MM.1S (cell line): ENCODE results near the gene PAEP.
A peak's percentile ranks its signal among the peaks of the same experiment; 100 is the strongest.

Source experiments
- DNase-seq: peaks from one replicate; pipeline ENCODE4 v3.0.0-alpha.2; 2015
- H2AFZ ChIP-seq: fragments of 300-600 bp; sonication (generic); 2 replicates; pipeline ENCODE4 v1.6.0; 2016; ENCODE audit warnings: antibody characterized with exemption, low read length
- H3F3A ChIP-seq: fragments of 300-600 bp; sonication (generic); 2 replicates; pipeline ENCODE4 v1.6.1; 2016; ENCODE audit warnings: mild to moderate bottlenecking, antibody characterized with exemption, low read length, moderate library complexity, mixed read lengths; ENCODE audit not compliant: insufficient read depth
- H3K27ac ChIP-seq: fragments of 300-600 bp; sonication (generic); 2 replicates; pipeline ENCODE4 v1.5.1; 2016; ENCODE audit warnings: mild to moderate bottlenecking, low read length
- H3K27me3 ChIP-seq: fragments of 300-600 bp; sonication (generic); replicated peaks from 2 replicates; pipeline ENCODE4 v1.6.0; 2016; ENCODE audit warnings: low read length; ENCODE audit not compliant: insufficient read depth
- H3K36me3 ChIP-seq: fragments of 300-600 bp; sonication (generic); replicated peaks from 2 replicates; pipeline ENCODE4 v1.6.1; 2016; ENCODE audit warnings: mild to moderate bottlenecking, low read length, mixed read lengths; ENCODE audit not compliant: insufficient read depth
- H3K4me1 ChIP-seq: fragments of 300-600 bp; sonication (generic); 2 replicates; pipeline ENCODE4 v1.6.1; 2016; ENCODE audit warnings: low read length, mixed read lengths
- H3K4me2 ChIP-seq: fragments of 300-600 bp; sonication (generic); 2 replicates; pipeline ENCODE4 v1.6.0; 2016; ENCODE audit warnings: low read depth, low read length
- H3K4me3 ChIP-seq: fragments of 300-600 bp; sonication (generic); 2 replicates; pipeline ENCODE4 v1.5.1; 2016; ENCODE audit warnings: low read length, mixed read lengths
- H3K79me2 ChIP-seq: fragments of 300-600 bp; sonication (generic); 2 replicates; pipeline ENCODE4 v1.6.1; 2016; ENCODE audit warnings: mixed run types, low read length, mixed read lengths
- H3K9ac ChIP-seq: fragments of 300-600 bp; sonication (generic); 2 replicates; pipeline ENCODE4 v1.6.1; 2016; ENCODE audit warnings: low read length, mixed read lengths
- H3K9me2 ChIP-seq: fragments of 300-600 bp; sonication (generic); replicated peaks from 2 replicates; pipeline ENCODE4 v1.6.1; 2016; ENCODE audit warnings: mild to moderate bottlenecking, low read length, mixed read lengths; ENCODE audit not compliant: insufficient read depth
- H3K9me3 ChIP-seq: fragments of 300-600 bp; sonication (generic); replicated peaks from 2 replicates; pipeline ENCODE4 v1.6.1; 2016; ENCODE audit warnings: mild to moderate bottlenecking, low read length, mixed read lengths; ENCODE audit not compliant: insufficient read depth
- H4K20me1 ChIP-seq: fragments of 300-600 bp; sonication (generic); 2 replicates; pipeline ENCODE4 v1.6.1; 2016; ENCODE audit warnings: mild to moderate bottlenecking, low read length, moderate library complexity, mixed read lengths; ENCODE audit not compliant: insufficient read depth
- EZH2 ChIP-seq: fragments of 300-600 bp; sonication (generic); optimal IDR thresholded peaks from 2 replicates; pipeline ENCODE3; 2017; ENCODE audit warnings: low read depth, mild to moderate bottlenecking, antibody characterized with exemption, low read length, mixed read lengths
- EZH2phosphoT487 ChIP-seq: fragments of 300-600 bp; sonication (generic); IDR thresholded peaks from 2 replicates; pipeline ENCODE4 v1.6.1; 2018; ENCODE audit warnings: antibody characterized with exemption, low read length
- TF ChIP-seq, protein P1 (sequence below): fragments of 300-600 bp; sonication (generic); IDR thresholded peaks from 2 replicates; pipeline ENCODE4 v1.5.1; 2016; ENCODE audit warnings: antibody characterized with exemption, low read length, mixed read lengths

PAEP gene

DNA sequence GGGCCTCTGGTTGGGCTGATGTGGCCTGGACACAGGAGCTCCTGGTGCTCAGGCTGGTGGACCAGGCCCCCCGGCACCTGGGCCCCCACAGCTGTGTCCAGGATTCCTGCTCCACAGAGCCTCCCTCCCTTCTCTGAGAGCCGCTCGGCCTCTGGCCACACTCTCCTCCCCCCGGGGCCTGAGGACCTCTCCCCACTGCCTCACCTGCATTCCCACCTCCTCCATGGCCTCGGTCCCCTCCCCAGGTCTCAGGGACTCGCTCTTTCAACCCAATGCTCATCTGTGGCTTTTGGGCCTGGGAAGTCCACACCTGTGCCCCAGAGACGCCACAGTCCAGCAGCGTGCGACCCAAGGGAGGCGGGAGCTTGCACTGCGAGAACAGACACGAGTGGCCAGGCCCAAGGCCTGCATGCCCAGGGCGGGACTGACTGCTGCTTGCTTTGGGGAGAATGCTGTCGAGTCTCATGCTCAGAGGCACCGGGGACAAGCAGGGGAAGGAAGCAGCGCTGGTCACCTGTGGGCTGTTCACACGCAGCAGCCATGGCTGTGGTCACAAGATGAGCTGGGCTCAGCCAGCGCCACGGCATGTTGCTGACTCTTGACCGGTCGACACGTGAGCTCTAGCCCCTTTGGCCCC is 14.6 kb downstream of the PAEP start:
- H3K9ac ChIP-seq = no peak overlapping the region
- peaks cover 24% of the 10 kb centered on the region for H3K4me1 ChIP-seq

DNA sequence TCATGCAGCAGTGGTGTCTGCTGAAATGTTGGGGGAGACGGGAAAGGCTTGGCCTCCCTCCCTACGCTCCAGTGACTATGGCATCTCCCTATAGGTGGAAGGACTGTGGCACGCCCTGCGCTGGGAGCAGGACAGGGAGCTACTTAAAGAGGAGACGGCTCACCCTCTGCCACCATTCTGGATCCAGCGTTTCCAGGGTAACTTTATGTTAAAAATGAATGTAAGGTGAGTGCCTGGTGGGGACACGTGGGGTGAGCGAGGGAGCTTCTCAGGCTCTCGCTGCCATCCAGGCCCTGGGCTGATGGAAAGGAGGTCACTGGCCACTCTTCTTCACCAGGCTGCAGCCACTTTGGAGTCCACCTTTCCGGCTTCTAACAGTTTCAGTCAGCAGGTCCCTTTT is 15.7 kb downstream of the PAEP start:
- Histone ChIP-seq H3K4me3 (no peak overlapping the region), H3K27ac (no peak overlapping the region), H3K9me2 (no peaks in the 10 kb centered on the region), H3K36me3 (no peaks in the 10 kb centered on the region), H3K9me3 (no peaks in the 10 kb centered on the region), H2AFZ (no peak overlapping the region), H3K4me1 (peaks cover 26% of the 10 kb centered on the region), H3K4me2 (no peak overlapping the region), H3K79me2 (no peaks in the 10 kb centered on the region), H3K27me3 (no peaks in the 10 kb centered on the region), H4K20me1 (no peaks in the 10 kb centered on the region), H3F3A (peaks cover 22% of the 10 kb centered on the region), H3K9ac (no peak overlapping the region)
- no peak for TF ChIP-seq EZH2
- TF ChIP-seq EZH2phosphoT487 = no peak
- DNase-seq = no peak

More for the DNA sequence above, 14.6 kb downstream of the PAEP start:
- no peak overlapping the region for H3K4me3 ChIP-seq
- DNase-seq = no peak
- H4K20me1 ChIP-seq = no peaks in the 10 kb centered on the region
- no peaks in the 10 kb centered on the region for H3K9me2 ChIP-seq
- H3K36me3 ChIP-seq = no peaks in the 10 kb centered on the region
- no peaks in the 10 kb centered on the region for H3K27me3 ChIP-seq
- TF ChIP-seq, protein P1, sequence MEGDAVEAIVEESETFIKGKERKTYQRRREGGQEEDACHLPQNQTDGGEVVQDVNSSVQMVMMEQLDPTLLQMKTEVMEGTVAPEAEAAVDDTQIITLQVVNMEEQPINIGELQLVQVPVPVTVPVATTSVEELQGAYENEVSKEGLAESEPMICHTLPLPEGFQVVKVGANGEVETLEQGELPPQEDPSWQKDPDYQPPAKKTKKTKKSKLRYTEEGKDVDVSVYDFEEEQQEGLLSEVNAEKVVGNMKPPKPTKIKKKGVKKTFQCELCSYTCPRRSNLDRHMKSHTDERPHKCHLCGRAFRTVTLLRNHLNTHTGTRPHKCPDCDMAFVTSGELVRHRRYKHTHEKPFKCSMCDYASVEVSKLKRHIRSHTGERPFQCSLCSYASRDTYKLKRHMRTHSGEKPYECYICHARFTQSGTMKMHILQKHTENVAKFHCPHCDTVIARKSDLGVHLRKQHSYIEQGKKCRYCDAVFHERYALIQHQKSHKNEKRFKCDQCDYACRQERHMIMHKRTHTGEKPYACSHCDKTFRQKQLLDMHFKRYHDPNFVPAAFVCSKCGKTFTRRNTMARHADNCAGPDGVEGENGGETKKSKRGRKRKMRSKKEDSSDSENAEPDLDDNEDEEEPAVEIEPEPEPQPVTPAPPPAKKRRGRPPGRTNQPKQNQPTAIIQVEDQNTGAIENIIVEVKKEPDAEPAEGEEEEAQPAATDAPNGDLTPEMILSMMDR = no peak
- TF ChIP-seq EZH2 (no peak), EZH2phosphoT487 (no peak)
- no peak overlapping the region for H3K4me2 ChIP-seq
- H3K27ac ChIP-seq = no peak overlapping the region
- H2AFZ ChIP-seq = no peak overlapping the region
- H3K9me3 ChIP-seq = no peaks in the 10 kb centered on the region
- peaks cover 22% of the 10 kb centered on the region for H3F3A ChIP-seq
- no peaks in the 10 kb centered on the region for H3K79me2 ChIP-seq

DNA sequence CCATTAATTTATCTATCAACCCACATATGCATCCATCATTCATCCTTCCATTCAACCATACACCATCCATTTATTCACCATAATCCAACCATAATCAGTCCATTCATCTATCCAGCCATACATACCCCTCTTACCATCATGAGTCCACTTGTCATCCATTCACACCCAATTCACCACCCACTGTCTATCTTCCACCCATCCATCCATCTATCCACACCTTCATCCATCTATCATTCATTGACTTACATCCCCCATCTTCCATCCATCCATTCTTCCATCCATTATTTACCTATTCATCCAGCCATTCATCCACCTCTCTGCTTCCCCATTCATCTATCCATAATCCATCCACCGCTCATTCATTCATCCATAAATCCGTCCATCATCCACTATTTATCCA is 17.8 kb downstream of the PAEP start:
- H2AFZ ChIP-seq = no peak overlapping the region
- no peak for TF ChIP-seq EZH2phosphoT487
- no peak for DNase-seq
- no peaks in the 10 kb centered on the region for H3K27me3 ChIP-seq
- H3K27ac ChIP-seq = peak overlapping the region; percentile 90
- peaks cover 22% of the 10 kb centered on the region for H3F3A ChIP-seq
- no peaks in the 10 kb centered on the region for H3K9me2 ChIP-seq
- 0 out of 2 replicates have a peak overlapping the region, but pooled peaks have one; percentile 29 for H3K9ac ChIP-seq
- H3K79me2 ChIP-seq = no peaks in the 10 kb centered on the region
- peaks cover 26% of the 10 kb centered on the region for H3K4me1 ChIP-seq
- no peaks in the 10 kb centered on the region for H3K36me3 ChIP-seq
- no peaks in the 10 kb centered on the region for H3K9me3 ChIP-seq
- peak overlapping the region; percentile 35 for H3K4me3 ChIP-seq
- H4K20me1 ChIP-seq = no peaks in the 10 kb centered on the region
- H3K4me2 ChIP-seq = peak overlapping the region; percentile 63

DNA sequence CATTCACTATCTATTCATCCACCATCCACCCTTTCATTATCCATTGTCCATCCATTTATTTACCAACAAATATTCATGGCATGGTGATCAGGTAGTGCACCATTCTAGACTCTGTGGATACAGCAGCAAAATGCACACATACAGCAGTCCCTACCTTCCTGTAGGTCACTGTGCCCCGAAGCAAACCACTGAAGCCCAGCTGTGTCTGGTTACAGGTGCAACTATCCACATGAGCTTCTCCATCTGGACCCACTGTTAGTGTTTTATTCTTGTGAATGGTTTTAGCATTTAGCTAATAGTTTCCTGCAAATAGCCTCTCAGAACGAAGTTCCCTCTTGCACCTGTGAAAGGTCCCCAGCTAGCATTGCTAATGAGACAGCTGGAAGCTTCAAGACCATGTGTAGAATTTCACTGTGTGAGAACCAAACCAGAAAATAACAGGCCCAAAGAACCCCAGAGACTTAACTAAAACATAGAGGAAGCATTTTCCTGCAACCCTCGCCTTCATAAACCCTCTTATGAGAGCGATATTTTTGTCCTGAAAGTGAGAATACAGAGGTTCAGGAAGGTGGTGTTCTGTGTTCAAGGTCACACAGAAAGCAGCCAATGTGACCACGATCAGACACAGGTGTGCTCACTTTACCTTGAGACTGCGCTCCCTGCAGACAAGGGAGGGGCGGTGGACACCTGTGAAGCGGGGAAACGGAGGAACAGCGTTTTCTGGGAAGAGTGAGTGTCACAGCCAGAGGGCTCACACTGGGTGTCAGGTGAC is 18.5 kb downstream of the PAEP start:
- H3K36me3 ChIP-seq = no peaks in the 10 kb centered on the region

More for the DNA sequence above, 18.5 kb downstream of the PAEP start:
- H3K27ac ChIP-seq = peak overlapping the region; percentile 90
- no peaks in the 10 kb centered on the region for H4K20me1 ChIP-seq
- peak overlapping the region; percentile 35 for H3K4me3 ChIP-seq
- H3K4me1 ChIP-seq = peaks cover 26% of the 10 kb centered on the region
- no peaks in the 10 kb centered on the region for H3K9me2 ChIP-seq
- peak overlapping the region; percentile 29; the same call in 1 of the 2 replicates for H3K9ac ChIP-seq
- H2AFZ ChIP-seq = peak overlapping the region; percentile 7; the same call in 1 of the 2 replicates
- TF ChIP-seq EZH2 (no peak), EZH2phosphoT487 (no peak)
- TF ChIP-seq, protein P1 = no peak
- peaks cover 22% of the 10 kb centered on the region for H3F3A ChIP-seq
- no peaks in the 10 kb centered on the region for H3K27me3 ChIP-seq
- DNase-seq = peak; percentile 89
- H3K79me2 ChIP-seq = no peaks in the 10 kb centered on the region
- no peaks in the 10 kb centered on the region for H3K9me3 ChIP-seq
- H3K4me2 ChIP-seq = peak overlapping the region; percentile 63
